NT2/D1 (cell line): ENCODE data around the gene FAM98C.

ENCODE experiments used
- SUZ12 ChIP-seq: IDR thresholded peaks from 2 replicates; pipeline ENCODE4 v1.6.1; 2011; ENCODE audit not compliant: insufficient read length, insufficient read depth; ENCODE audit errors: extremely low read depth
- YY1 ChIP-seq: IDR thresholded peaks from 2 replicates; pipeline ENCODE4 v1.6.1; 2011; ENCODE audit not compliant: insufficient read length, insufficient read depth
- ZNF274 ChIP-seq: IDR thresholded peaks from 2 replicates; pipeline ENCODE4 v1.6.1; 2011; ENCODE audit warnings: mild to moderate bottlenecking, low read depth, low read length

- TF ChIP-seq YY1 (no peak), ZNF274 (no peak), SUZ12 (no peak)
Measured at GRCh38 chr19:38455031-38455430, 52.1 kb downstream of the FAM98C start.
